Cerebellar nuclear complex (tissue), 1 donor: ENCODE measurements around the gene GNG2.

ENCODE experiments used
- DNase-seq, 2 experiments: peaks; one replicate each; lab custom pipeline; 2025; lab: John Stamatoyannopoulos, UW

The GNG2 gene

DNA sequence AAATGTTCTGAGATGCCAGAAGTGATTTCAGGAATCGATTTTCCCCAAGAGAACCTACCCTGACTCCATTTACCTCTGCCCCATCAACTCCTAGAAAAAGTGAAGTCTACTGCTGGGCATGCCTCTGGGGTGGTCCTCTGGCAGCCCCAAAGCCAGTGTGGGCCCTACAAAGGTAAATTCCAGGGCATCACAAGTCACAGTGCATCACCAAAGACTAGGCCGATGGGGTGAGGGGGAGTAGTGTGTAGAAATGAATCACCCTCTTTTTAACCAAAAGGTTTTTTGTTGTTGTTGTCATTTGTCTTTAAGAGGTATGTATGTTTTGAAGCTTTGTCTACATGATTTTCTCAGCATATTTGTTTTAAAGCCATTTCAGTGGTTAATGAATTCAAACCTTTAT is 82.6 kb downstream of the GNG2 start:
- no peak for DNase-seq

DNA sequence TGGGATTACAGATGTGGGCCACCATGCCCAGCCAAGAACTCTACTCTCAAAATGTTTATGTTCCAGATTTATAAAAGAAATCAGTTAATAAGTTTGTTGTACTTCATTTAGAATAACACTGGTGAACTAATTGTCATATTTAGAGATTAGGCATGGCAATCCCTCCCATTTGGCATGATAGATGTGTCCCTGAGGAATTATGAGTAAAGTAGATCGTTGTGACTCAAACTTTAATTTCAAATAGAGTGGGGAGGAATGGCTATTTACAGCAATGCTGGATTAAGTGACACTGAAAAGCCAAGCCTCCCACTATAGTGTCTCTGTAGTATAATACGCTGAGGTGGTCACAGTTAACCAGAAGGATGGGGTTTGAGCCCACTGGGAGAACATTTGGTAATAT is 89.6 kb downstream of the GNG2 start:
- no peak for DNase-seq

DNA sequence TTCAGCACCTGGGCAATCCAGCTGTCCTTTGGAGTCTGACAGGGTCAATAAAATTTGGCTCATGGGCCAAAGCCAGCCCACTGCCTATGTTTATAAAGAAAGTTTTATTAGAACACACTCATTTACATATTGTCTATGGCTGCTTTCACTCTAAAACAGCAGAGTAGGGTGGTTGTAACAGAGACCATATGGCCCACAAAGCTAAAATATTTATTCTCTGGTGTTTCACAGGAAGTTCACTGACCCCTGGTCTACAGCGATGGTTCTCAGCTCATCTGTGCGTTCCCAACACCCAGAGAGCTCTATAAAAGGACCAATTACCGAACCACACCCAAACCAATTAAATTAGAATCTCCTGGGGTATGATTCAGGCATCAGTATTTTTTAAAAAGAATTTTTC is 91.2 kb downstream of the GNG2 start:
- no peak for DNase-seq

DNA sequence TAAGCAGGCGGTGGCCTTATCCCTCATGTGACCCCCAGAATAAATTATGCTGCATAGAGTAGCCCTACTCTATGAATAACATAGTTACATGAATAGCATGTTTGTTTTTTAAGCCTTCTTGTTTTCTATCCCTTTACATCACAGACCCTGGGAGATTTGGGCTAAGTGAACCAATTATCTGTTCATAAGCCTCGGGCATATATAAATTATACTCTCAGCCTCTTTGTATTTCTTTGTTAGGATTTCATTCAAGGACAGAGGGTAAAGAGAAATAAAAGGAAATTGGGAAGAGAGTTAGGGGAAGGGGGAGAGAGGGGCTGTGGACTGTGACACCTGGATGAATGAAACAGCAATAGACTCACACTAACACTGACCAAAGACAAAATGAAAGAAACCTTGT is 93.6 kb downstream of the GNG2 start:
- no peak for DNase-seq

DNA sequence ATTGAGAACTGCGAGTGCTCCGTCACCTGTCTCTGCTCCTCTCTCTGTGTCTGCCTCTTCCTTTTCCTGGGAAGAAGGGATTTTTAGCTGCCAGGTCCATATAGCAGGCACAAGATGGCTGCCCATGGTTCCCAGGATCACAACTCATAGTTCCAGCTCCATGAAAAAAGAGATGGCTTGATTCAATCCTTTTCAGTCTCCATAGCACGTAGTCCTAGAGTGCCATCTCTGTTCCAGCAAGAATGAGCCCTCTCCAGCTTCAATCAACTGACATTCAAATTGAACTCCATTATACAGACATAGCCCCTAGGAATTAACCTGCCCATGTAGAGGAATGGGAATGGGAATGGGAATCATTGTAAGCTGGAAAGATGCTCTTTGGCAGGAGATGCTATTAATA is 94.2 kb downstream of the GNG2 start:
- DNase-seq: no peak

DNA sequence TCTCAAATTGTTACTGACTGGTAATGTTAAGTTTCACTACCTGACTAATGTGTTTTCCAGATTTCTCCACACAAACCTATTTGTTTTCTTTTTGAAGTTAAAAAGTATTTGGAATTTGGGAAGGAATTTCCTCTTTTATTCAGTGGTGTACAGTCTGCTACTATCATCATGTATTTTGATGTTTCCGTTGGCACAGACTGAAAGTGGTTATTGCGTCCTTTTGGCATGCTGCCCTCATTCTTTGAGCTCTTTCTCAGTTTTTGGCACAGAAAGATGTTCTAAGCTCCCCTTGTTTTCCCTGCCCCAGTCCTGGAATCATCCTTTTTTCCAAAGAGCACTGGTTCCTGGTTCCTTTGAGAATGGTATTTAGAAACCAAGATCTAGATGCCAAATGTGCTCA is 97.5 kb downstream of the GNG2 start:
- DNase-seq: no peak

DNA sequence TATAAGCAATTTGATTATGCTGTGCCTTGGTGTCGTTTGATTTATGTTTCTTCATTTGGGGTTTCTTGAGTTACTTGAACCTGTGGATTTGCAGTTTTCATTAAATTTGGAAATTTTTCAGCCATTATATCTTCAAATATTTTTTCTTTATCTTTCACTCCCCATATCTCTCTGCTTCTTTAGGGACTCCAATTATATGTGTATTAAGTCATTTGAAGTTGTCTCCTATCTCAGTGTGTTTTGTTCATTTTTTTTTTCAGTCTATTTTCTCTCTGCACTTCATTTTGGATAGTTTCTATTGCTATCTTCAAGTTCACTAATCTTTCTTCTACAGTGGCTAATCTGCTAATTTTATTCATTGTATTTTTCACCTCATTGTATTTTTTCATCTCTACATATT is 99.5 kb downstream of the GNG2 start:
- DNase-seq: no peak

DNA sequence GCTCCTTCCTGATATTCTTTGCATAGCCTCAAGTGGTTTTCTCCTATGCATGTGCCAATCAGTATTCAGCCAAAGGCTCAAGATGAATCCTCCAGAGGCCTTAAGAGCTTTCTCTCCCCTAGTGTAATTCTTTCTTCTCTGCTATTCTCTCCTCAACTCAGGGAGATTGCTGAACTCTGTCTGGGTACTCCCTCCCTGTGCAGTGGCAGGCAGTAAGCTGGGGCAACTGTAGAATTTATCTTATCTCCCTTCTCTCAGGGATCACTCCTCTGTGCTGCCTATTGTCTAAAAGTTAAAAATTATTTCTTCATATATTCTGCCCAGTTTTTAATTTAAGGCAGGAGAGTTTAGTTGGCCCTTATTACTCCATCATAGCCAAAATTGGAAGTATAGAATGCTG is 100.5 kb downstream of the GNG2 start:
- no peak for DNase-seq

DNA sequence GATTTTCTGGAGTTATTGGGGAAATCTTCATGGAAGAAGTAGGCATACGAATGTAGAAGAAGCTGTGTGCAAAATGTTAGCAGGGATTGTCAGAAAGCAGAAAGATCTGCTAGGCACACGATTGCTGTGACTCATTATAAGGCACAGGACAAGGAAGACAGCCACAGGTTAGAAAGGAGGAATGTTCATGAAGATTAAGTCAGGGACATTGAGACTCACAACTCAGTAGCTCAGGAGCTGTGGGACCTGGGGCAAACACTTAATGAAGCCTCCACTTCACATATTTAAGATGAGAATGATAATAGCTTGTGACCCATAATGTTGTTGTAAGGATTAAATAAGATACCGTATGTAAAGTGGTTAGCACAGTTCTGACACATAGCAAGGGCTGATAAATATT is 102.3 kb downstream of the GNG2 start:
- no peak for DNase-seq

DNA sequence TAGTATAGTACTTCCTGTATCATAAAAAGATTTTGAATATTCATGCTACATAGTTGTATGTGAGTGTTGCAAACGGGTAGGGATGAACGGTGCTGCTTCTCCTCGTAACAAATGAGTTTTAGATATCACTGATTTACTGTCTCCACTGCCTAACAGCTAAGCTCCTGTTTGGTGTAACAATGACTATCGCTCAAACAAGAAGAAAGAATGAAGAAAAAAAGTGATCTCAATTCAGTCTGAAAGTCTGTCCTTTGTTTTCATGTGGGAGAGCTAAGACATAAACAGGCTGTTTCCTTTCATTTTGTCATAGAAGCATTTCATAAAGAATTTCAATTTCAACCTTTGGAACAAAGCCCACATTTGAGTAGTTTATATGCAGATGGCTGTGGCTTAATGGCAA is 102.9 kb downstream of the GNG2 start:
- DNase-seq: no peak

DNA sequence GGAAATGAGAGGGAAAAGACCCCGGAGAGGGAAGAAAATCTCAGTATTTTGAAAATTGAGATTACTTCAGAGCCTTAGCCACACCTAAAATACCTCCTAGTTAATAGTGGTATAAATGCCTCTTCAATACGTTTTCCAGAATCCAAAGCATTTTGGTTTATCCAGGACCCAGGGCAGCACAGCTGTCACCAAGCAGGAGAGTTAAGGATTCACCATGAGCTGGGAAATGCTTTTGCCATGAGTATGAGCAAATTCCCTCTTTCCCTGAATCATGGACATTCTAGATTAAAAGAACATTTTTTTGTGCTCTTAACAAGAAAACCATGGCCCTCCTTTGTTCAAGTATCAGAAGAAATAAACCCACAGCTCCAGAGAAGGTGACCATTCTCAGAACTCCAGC is 107.1 kb downstream of the GNG2 start:
- no peak for DNase-seq

DNA sequence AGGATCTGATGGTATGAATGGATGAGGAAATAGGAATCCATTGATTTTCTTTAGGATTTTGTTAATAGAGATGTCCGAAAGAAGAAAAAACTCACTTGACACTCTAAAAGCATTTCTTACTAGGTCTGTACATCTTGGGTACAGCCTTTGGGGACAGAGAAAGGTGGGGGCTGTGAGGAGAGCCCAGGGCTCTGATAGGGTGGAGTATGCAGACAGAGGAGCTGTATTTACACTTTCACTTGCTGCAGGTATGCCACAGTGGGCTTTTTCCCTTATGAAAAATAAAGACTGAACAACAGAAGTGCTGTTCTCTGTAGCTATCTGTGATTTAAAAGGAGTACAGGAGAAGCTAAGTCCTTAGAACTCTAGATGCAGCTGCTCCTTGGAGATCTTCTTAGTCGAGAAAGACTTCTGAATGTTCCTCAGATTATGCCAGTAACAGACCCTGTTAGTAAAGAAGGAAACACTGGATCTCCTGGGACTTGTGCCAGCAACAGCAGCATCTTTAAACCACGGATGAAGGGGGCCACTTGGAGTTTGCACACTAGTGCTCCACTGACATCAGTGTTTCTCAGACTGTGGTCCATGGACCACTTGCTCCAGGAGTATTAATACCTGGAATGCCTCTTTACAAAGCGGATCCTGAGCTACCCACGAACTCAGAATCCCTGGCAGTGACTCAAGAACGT is 109.6 kb downstream of the GNG2 start:
- no peak for DNase-seq

DNA sequence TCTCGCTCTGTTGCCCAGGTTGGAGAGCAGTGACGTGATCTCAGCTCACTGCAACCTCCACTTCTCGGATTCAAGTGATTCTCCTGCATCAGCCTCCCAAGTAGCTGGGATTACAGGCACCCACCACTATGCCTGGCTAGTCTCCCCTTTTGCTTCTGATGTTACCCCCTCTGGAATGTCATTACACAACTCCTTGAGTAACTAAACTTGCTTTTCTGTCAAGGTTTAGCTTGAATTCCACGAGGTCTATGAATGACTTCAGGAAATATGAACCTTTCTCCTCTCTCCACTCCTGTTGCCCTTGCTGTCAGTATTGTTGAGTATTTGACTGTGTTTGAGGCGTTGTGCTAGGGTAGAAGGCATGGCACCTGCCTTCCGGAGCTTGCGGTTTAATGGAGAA is 112.2 kb downstream of the GNG2 start:
- DNase-seq: no peak

DNA sequence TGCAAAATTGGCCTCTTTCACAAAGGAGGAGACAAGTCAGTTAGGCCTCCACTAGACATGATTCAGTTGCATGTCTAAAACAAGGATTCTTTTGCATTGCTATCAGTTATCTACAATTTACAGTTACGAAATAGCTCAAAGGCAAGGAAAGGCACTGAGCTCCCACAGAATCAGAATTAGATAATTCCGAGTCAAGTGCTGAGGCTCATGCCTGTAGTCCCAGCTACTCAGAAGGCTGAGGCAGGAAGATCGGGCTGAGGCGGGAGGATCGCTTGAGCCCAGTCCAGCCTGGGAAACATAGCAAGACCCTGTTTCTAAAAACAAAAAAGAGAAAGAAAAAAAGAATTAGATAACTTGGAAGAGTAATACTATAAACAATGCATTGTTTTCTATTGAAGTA is 116.7 kb downstream of the GNG2 start:
- no peak for DNase-seq

DNA sequence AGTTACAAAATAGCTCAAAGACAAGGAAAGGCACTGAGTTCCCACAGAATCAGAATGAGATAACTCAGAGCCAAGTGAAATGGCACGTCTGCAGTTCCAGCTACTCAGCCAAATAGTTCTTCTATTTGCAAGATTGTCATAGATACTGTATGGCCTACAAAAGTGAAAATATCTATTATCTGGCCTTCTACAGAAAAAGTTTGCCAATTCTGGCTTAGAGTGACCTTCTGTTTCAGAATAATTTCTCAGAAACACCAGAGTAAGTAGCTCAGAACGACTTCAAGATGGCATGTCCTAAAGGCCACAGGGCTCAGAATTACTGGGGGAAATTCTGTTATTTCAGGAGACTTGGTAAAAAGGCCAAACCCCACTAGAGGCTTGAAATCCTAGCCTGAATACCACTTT is 118.3 kb downstream of the GNG2 start:
- no peak for DNase-seq

DNA sequence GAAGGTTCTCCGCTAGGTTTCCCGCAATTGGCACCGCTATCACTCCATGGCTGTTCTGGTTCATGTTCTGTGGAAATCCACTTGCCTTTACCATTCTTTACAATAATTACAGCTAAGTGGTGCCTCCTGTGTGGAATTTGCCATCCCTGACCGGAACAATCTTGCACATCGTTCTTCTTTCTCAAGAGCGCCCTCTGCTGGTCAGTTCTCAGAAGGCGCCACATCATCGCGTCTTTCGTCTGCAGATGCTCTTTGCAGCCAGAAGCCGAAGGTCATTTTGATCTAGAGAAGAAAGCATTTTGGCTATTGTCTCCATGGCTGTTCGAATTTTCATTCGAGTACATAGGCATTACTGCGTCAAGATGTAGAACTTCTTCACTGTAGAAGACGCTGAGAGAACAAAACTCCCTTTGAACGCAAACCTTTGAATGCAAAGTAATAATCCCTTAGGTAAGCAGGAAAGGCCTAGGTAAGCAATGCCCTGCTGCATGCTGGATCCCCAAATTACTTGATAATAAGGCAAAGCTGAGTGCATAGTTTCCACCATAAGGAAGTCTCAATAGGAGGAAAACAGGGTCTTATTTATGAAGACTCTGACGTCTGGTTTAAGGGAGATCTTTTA is 118.8 kb downstream of the GNG2 start:
- DNase-seq: peak in 1 of 2 experiments; percentile 5

DNA sequence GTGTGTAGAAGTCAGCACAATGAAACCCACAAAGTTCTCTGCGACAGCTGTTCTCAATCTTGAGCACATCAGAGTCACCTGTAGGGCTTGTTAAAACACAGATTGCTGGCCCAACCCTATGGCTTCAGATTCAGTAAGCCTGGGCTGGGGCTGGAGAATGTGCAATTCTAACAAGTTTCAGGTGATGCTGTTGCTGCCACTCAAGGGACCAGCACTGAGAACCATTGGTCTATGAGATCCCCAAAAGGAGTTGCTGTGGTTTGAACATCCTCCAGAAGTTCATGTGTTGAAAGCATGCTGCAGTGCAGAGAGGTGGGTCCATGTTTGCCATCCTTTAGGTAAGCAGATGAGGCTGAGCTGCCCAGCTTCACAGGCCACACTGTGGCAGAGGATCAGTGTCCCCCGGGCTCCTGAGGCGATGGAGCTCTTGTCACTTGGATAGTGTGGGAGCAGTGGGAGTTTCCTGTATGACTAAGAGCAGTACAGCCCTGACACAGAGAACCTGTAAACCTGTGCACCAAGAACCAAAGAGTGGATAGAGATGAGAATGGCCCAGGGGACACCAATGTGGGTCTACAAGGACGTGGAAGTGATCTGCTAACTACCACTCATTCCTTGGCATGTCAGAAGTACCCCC is 120.9 kb downstream of the GNG2 start:
- no peak for DNase-seq

DNA sequence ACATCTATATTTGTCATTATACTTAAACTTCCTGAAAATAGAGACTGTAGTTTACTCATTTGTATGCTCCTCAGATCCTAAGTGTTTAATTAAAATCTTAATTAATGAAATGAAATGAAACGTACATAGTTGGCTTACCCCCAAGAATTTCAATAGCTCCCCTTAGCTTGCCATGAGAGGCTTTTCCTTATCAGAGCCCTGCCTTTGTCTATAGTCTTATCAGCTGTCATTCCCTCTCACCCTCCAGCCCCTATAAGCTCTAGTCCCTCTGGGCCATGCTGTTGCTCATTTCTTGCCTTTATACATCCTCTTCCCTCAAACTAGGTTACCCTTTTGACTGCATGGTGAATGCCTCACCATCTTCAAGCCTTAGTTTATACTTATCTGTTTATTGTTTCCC is 127.8 kb downstream of the GNG2 start:
- DNase-seq: no peak

DNA sequence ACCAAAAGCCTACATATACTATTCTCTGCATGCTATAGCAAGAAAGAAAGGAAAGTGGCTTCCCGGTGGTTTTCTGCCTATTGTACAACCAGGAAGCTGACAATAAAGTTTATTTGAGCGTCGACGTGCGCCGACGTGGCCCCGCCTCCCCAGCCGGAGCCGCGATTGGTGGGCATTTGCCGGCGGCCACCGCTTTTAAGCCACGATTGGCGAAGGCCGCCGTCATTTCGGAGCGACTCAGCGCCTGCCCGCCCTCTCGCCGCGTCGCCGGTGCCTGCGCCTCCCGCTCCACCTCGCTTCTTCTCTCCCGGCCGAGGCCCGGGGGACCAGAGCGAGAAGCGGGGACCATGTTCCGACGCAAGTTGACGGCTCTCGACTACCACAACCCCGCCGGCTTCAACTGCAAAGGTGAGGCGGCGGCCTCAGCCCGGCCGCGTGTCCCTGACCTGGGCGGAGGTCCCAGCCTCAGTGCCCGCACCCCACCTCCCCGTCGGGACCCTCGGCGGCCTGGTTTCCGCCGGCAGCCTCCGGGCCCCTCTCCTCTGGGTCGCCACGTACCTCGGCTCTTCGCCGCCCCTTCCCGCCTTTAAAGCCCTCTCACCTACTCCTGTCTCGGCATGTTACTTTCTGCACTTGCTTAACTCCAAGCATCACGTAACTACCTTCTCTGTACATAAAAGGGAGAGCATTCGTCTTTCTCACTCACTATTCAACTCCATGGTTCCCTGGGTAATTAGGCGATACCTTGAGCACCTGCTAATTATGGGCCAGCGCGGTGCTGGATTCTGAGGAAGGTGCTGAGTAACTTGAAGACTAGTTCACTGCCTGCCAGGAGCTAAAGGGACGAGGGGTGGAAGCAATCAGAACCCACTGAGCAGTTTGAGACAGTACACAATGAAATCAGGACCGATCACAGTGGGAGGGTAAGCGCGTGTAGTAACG is 129.2 kb downstream of the GNG2 start, which contains the start of gene RTRAF:
RTRAF (plus strand) TSS at position 254 of the 942 bp plus-strand sequence; CDS start at position 348, 94 bp downstream.
- peak; percentile 47 to 72 for DNase-seq

DNA sequence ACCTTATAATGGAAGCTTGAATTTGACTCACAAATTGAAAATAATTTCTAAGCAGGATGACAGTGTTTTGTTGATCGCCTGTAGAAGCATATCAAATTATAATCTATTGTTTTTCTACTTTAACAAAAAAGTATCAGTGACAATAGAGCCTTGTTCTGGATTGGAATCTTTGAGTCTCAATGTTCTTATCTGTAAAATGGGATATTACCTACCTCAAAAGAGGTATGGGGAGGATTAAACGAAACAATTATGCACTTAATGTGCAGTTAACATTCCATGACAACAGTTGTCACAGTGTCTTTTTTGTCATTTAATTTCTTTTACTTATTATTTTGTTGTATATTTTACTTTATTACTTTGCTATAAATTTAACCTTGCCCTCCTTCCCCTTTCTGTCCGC is 130.1 kb downstream of the GNG2 start:
- no peak for DNase-seq

DNA sequence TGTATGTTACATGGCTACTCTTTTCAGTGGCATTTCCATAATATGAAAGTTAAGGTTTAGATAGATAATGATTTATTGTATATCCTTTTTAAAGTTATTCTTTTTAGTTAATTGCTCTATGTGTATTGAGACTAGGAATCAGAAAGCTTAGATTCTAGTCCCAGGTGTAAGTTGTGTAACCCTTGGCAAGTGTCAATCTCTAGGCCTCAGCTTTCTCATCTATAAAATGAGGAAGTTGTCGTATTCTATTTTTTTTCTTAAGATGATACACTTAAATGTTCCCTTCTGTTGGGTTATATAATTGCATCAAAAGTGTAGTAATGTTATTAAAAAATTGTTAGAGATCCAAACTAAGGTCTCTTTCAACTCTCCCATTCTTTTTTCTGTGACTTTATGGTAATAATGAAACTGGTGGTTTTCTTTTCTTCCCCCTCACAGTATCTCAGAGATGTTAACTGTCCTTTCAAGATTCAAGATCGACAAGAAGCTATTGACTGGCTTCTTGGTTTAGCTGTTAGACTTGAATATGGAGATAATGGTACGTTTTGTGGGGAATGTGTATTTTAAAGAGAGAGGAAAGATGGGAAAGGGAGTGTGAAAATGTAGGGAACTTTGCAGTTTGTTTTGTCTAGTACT is 133.0 kb downstream of the GNG2 start:
- DNase-seq: no peak
